Karpas-422 (cell line): Measurements from ENCODE around the gene GSTO2. TPM values are rescaled to one million over a fixed set of nuclear protein-coding genes. Genes with fewer than 3 reads are reported as not detected.

Experiments used
- DNase-seq: peaks from one replicate; pipeline ENCODE4 v3.0.0-alpha.2; 2015
- H2AFZ ChIP-seq: fragments of 200-600 bp; sonication (generic); 2 replicates; pipeline ENCODE4 v1.6.1; 2014; ENCODE audit warnings: antibody characterized with exemption, low read length, mixed read lengths
- H3K27ac ChIP-seq: fragments of 200-600 bp; sonication (generic); 2 replicates; pipeline ENCODE4 v1.5.1; 2014; ENCODE audit warnings: mild to moderate bottlenecking, low read length, moderate library complexity
- H3K27me3 ChIP-seq: fragments of 200-600 bp; sonication (generic); 2 replicates; pipeline ENCODE4 v1.6.1; 2014; ENCODE audit warnings: low read length, mixed read lengths
- H3K36me3 ChIP-seq: fragments of 200-600 bp; sonication (generic); 2 replicates; pipeline ENCODE4 v1.6.1; 2014; ENCODE audit warnings: low read length, mixed read lengths; ENCODE audit not compliant: insufficient read depth
- H3K4me1 ChIP-seq: fragments of 200-600 bp; sonication (generic); 2 replicates; pipeline ENCODE4 v1.6.1; 2014; ENCODE audit warnings: mild to moderate bottlenecking, low read length, mixed read lengths
- H3K4me2 ChIP-seq: fragments of 200-600 bp; sonication (generic); 2 replicates; pipeline ENCODE4 v1.6.1; 2014; ENCODE audit warnings: low read length, low read depth, mild to moderate bottlenecking; ENCODE audit not compliant: poor library complexity, severe bottlenecking
- H3K4me3 ChIP-seq: fragments of 200-600 bp; sonication (generic); 2 replicates; pipeline ENCODE4 v1.5.1; 2014; ENCODE audit warnings: mild to moderate bottlenecking, antibody characterized with exemption, low read length, mixed read lengths
- H3K79me2 ChIP-seq: fragments of 200-600 bp; sonication (generic); 2 replicates; pipeline ENCODE4 v1.6.1; 2014; ENCODE audit warnings: mild to moderate bottlenecking, low read length, mixed read lengths
- H3K9ac ChIP-seq: fragments of 200-600 bp; sonication (generic); 2 replicates; pipeline ENCODE4 v1.6.0; 2014; ENCODE audit warnings: low read length
- H3K9me2 ChIP-seq: fragments of 200-600 bp; sonication (generic), shearing (Covaris generic); replicated peaks from 2 replicates; pipeline ENCODE4 v1.6.0; 2014; ENCODE audit warnings: mild to moderate bottlenecking, low read length, moderate library complexity; ENCODE audit not compliant: insufficient read depth
- H3K9me3 ChIP-seq: fragments of 300-700, 200-600 bp; sonication (generic); 2 replicates; pipeline ENCODE4 v1.6.1; 2014; ENCODE audit warnings: low read length, mixed read lengths
- H4K20me1 ChIP-seq: fragments of 200-600 bp; sonication (generic); 2 replicates; pipeline ENCODE4 v1.6.1; 2014; ENCODE audit warnings: mild to moderate bottlenecking, antibody characterized with exemption, low read length, low read depth; ENCODE audit not compliant: insufficient read depth
- total RNA-seq: library from RNA; depleted of rRNA; stranded (reverse); fragments of >200 nt; shearing (Covaris generic); gene quantifications from 2 replicates; pipeline ENCODE4 v1.2.3, GENCODE V29; 2014; ENCODE audit warnings: low replicate concordance

The GSTO2 gene
- total RNA-seq, 1 experiment from 2014 or later: 1.3 TPM

DNA sequence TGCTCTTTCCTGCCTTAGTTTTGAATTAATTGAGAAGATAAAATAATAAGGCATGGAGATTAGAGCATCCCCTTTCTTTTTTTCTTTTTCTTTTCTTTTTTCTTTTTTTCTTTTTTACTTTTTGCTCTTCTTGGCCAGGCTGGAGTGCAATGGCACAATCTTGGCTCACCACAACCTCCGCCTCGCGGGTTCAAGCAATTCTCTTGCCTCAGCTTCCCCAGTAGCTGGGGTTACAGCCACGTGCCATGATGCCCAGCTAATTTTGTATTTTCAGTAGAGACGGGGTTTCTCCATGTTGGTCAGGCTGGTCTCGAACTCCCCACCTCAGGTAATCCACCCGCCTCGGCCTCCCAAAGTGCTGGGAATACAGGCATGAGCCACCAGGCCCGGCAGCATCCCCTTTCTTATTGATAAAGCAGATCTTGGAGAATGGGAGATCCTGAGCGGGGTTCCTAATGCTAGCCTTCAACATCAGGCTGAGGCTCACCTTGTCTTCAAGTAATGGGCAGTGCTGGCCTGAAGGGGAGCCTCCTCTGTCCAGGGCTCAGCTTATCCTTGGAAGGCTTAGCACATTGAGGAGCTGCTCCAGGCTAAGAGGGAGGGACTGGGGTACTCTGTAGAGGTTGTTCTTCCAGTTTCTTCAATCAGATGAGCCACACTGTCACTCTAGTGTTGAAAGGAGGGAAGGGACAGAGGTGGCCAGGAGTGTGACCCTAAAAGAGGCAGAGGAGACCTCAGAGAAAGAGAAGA lies 27.9 kb downstream of the GSTO2 start:
- DNase-seq: no peak
- Histone ChIP-seq H3K9me2 (no peaks in the 10 kb centered on the region), H3K4me2 (no peak overlapping the region), H3K27me3 (no peaks in the 10 kb centered on the region), H3K4me3 (no peak overlapping the region), H4K20me1 (no peaks in the 10 kb centered on the region), H3K4me1 (peaks cover 6% of the 10 kb centered on the region), H3K27ac (no peak overlapping the region), H3K9ac (no peak overlapping the region), H3K9me3 (no peaks in the 10 kb centered on the region), H3K36me3 (no peaks in the 10 kb centered on the region), H3K79me2 (no peaks in the 10 kb centered on the region), H2AFZ (no peak overlapping the region)

DNA sequence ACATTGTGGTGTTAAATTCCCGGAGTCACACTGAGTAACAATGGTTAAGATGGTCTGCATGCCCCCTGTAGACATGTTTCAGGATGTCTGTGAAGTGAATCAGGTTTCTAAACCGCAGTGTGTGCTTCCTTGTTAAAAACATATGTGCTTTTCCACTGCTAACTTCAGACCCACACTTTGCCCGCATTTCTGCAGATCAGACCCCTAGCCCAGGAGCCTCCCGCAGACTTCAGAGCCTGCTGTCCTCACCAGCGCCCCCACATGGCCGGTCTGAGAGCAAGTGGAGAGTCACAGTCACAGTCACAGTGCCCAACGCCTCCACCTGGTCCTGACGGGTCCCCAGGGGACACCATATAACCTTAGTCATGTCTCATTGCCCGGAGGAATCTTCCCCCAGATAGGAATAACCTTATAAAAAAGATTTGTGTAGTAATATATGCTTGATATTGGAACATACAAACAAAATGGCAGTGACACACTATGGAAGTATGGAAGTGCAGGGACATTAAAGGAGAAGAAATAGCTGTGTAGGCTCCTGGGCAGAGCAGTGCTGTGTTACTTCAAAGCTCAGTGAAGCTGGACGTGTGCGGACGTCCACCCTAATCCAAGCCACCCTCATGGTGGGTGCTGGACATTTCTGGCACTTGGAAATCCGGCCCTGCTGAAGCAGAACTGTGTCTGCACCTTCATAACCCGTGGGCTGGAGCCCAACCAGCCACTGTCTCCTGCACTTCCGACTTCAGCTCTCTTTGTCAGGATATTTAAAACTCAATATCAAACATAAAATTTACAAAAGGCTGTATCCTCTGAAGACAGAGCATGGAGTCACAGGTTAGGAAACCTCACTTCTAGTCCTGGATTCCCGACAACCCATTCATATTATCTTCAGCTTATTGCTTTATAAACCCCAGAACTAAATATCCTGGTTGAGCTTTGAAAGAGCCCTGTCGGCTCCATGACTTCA lies 29.0 kb downstream of the GSTO2 start:
- H3K4me2 ChIP-seq: no peak overlapping the region
- peak; percentile 79 for DNase-seq
- H3K27ac ChIP-seq: no peak overlapping the region
- H3K27me3 ChIP-seq: no peaks in the 10 kb centered on the region
- H3K9ac ChIP-seq: no peak overlapping the region
- no peaks in the 10 kb centered on the region for H3K9me3 ChIP-seq
- H3K79me2 ChIP-seq: no peaks in the 10 kb centered on the region
- no peaks in the 10 kb centered on the region for H3K36me3 ChIP-seq
- peaks cover 3% of the 10 kb centered on the region; the same call in 1 of the 2 replicates for H3K4me1 ChIP-seq
- no peak overlapping the region for H2AFZ ChIP-seq
- H4K20me1 ChIP-seq: no peaks in the 10 kb centered on the region
- no peak overlapping the region for H3K4me3 ChIP-seq
- no peaks in the 10 kb centered on the region for H3K9me2 ChIP-seq

DNA sequence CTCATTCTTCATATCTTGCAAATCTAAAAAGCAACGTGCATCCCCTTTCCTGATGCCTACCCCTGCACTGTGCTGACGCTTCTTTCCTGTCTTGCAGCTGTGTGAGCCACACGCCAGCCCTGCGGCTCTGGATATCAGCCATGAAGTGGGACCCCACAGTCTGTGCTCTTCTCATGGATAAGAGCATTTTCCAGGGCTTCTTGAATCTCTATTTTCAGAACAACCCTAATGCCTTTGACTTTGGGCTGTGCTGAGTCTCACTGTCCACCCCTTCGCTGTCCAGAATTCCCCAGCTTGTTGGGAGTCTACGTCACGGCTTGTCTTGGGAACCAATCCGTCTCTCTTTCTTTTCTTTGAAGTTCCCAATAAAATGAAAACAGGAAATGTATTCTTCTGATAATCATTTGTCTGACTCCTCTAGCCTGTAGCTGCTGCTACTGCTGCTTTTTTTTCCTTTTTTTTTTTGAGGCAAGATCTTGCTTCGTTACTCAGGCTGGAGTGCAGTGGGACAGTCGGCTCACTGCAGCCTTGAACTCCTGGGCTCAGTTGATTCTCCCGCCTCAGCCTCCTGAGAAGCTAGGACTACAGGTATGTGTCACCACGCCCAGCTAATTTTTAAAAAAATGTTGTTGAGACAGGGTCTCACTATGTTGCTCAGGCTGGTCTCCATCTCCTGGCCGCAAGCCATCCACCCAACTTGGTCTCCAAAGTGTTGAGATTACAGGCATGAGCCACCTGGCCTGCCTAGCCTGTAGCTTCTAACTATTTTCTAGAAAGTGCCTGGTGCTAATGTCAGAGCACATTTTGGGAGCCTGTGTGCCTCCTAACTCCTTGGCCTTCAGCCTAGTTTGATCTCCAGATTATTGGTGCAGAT lies 30.3 kb downstream of the GSTO2 start:
- Histone ChIP-seq H3K79me2 (no peaks in the 10 kb centered on the region), H3K27me3 (no peaks in the 10 kb centered on the region), H3K4me3 (no peak overlapping the region), H3K4me2 (no peak overlapping the region), H3K9me2 (no peaks in the 10 kb centered on the region), H2AFZ (no peak overlapping the region), H3K9me3 (no peaks in the 10 kb centered on the region), H3K4me1 (peaks cover 3% of the 10 kb centered on the region; the same call in 1 of the 2 replicates), H3K27ac (no peak overlapping the region), H4K20me1 (no peaks in the 10 kb centered on the region), H3K36me3 (no peaks in the 10 kb centered on the region), H3K9ac (no peak overlapping the region)
- DNase-seq: no peak

DNA sequence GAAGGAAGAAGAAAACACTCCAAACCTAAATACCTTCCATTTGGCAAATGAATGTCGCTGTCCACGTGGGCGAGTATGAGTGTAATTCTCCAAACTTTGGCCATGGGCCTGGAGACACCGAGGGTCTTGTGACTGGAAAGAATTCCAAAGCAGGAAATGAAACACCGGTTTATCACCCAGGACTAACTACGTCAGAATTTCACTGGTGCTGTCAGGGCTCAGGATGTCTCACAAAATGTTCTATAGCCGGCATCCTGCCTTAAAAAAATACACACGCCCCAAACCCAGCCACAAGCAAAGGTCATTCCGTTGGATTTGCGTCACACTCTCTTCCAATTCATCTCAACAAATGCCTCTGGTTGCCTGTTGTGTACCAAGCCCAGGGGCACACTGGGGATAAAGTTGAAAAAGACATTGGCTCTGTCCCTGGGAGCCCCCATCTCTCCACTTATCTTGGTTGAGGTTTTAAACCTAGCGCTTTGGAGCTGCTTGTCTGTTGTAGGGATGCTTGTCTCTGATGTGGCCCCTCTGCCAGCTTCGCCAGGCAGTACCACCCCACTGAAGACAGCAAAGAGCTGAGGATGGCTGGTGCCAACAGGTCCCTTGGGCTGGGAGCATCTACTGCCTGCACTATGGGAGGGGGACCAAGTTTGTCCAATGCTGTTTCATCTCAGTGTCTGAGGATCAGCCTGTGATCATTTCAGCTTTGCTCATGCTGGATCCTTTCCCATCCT lies 31.2 kb downstream of the GSTO2 start:
- no peak overlapping the region for H2AFZ ChIP-seq
- no peak overlapping the region for H3K9ac ChIP-seq
- H3K4me1 ChIP-seq: peaks cover 3% of the 10 kb centered on the region; the same call in 1 of the 2 replicates
- H3K4me2 ChIP-seq: no peak overlapping the region
- no peaks in the 10 kb centered on the region for H3K9me2 ChIP-seq
- no peaks in the 10 kb centered on the region for H3K27me3 ChIP-seq
- H3K79me2 ChIP-seq: no peaks in the 10 kb centered on the region
- H4K20me1 ChIP-seq: no peaks in the 10 kb centered on the region
- H3K27ac ChIP-seq: no peak overlapping the region
- H3K36me3 ChIP-seq: no peaks in the 10 kb centered on the region
- no peaks in the 10 kb centered on the region for H3K9me3 ChIP-seq
- H3K4me3 ChIP-seq: no peak overlapping the region
- no peak for DNase-seq

DNA sequence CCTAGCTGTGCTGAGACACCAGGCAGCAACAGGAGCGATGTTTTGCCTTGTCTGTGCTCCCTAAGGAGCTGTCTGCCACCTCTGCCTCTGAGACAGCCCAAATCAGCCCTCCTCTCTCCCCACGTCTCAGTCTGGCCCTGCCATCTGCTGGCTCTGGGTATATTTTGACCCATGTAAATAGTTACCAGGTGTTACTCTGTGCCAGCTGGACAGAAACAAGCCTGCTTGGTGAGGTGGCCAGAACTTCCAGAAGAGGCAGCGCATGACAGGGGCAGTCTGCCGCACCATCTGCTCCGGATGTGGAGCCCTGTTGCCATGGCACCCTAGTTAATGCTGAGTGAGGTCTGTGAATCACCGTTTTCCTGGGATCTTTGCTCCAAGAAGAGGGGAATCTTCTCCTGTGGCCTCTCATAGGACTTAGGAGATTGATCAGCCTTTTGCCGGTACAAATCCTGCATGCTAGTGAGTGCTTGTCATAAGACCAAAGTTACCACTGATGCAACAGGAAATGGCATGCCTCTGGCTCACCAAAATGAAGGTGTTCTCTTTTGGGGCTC lies 31.8 kb downstream of the GSTO2 start:
- Histone ChIP-seq H3K9ac (no peak overlapping the region), H3K4me1 (peaks cover 6% of the 10 kb centered on the region), H2AFZ (no peak overlapping the region)

DNA sequence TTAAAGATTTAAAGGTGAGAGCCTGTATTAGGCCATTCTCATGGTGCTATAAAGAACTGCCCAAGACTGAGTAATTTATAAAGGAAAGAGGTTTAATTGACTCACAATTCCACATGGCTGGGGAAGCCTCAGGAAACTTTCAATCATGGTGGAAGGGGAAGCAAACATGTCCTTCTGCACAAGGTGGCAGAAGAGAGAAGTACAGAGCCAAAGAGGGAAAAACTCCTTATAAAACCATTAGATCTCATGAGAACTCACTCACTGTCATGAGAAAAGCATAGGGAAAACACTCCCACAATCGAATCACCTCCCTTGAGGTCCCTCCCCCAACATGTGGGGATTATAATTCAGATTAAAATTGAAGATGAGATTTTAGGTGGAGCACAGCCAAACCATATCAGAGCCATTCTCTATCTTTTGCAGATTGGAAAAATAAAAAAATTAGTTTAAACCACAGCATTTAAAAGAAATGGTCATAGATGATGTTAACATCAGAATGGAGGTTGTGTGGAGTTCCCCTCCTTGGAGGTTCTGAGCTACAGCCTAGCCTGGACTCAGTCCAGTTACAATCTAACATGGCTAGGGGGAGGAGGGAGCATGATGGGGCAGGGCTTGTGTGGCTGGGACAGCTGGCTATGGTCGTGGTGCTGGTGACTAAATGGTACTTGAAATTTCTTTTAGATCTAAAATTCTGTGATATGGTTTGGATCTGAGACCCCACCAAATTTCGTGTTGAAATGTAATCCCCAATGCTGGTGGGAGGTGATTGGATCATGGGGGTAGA lies 33.1 kb downstream of the GSTO2 start:
- Histone ChIP-seq H3K4me1 (peaks cover 10% of the 10 kb centered on the region), H4K20me1 (0 out of 2 replicates have a peak, but pooled peaks cover 3% of the 10 kb centered on the region), H3K9ac (no peak overlapping the region), H3K4me3 (no peak overlapping the region), H3K9me3 (no peaks in the 10 kb centered on the region), H3K9me2 (no peaks in the 10 kb centered on the region), H3K36me3 (no peaks in the 10 kb centered on the region), H3K27ac (no peak overlapping the region), H3K4me2 (no peak overlapping the region), H3K27me3 (no peaks in the 10 kb centered on the region), H3K79me2 (no peaks in the 10 kb centered on the region), H2AFZ (no peak overlapping the region)
- no peak for DNase-seq

More for the DNA sequence above, 31.8 kb downstream of the GSTO2 start:
- Histone ChIP-seq H3K27ac (no peak overlapping the region), H3K9me3 (no peaks in the 10 kb centered on the region), H3K27me3 (no peaks in the 10 kb centered on the region), H3K79me2 (no peaks in the 10 kb centered on the region), H3K36me3 (no peaks in the 10 kb centered on the region), H3K4me2 (no peak overlapping the region), H4K20me1 (no peaks in the 10 kb centered on the region), H3K4me3 (no peak overlapping the region), H3K9me2 (no peaks in the 10 kb centered on the region)
- DNase-seq: no peak
